Middle frontal gyrus (tissue), 1 donor: ENCODE measurements around the gene RBM14.
"Not testable (repeated sequence)": the region's sequence is repeated elsewhere in the genome, so short reads cannot be mapped to it uniquely, and the experiment has no call there.

Experiments used
- DNase-seq: peaks from one replicate; pipeline ENCODE4 v3.0.0-alpha.2; 2015; ENCODE audit warnings: low spot score; ENCODE audit errors: extremely low spot score

The RBM14 gene

GRCh38 chr11:66636411-66636810, 20.0 kb downstream of the RBM14 start:
- DNase-seq = no peak

GRCh38 chr11:66637557-66638176, 21.2 kb downstream of the RBM14 start:
- DNase-seq = no peak

- DNase-seq = peak; percentile 100
These were observed 22.0 kb downstream of the RBM14 start, which contains the start of gene RBM4 for GRCh38 chr11:66638177-66639065. Gene RBM4, plus strand, starts transcription at chr11:66638703. Its CDS starts 1,009 bp downstream, at chr11:66639712.

- DNase-seq = peak; percentile 17
These were observed 22.8 kb downstream of the RBM14 start for GRCh38 chr11:66639066-66639813.

- DNase-seq = not testable (repeated sequence)
These were observed 23.4 kb downstream of the RBM14 start for GRCh38 chr11:66639814-66640340.

- no peak for DNase-seq
These were observed 25.4 kb downstream of the RBM14 start for GRCh38 chr11:66641834-66642233.

- no peak for DNase-seq
These were observed 27.5 kb downstream of the RBM14 start for GRCh38 chr11:66643745-66644437.

GRCh38 chr11:66646828-66647227, 30.4 kb downstream of the RBM14 start:
- DNase-seq = no peak

GRCh38 chr11:66649903-66650302, 33.5 kb downstream of the RBM14 start:
- no peak for DNase-seq

GRCh38 chr11:66651016-66651415, 34.6 kb downstream of the RBM14 start:
- DNase-seq = no peak

- DNase-seq = no peak
These were observed 36.2 kb downstream of the RBM14 start for GRCh38 chr11:66652651-66653050.

GRCh38 chr11:66653123-66653522, 36.7 kb downstream of the RBM14 start:
- DNase-seq = no peak

GRCh38 chr11:66659763-66660162, 43.3 kb downstream of the RBM14 start:
- no peak for DNase-seq

GRCh38 chr11:66663741-66664296, 47.4 kb downstream of the RBM14 start:
- no peak for DNase-seq

- no peak for DNase-seq
These were observed 48.9 kb downstream of the RBM14 start for GRCh38 chr11:66665369-66665768.

- DNase-seq = no peak
These were observed 54.4 kb downstream of the RBM14 start for GRCh38 chr11:66670816-66671215.

GRCh38 chr11:66674964-66675602, 58.7 kb downstream of the RBM14 start:
- no peak for DNase-seq

GRCh38 chr11:66676282-66676919, 60.0 kb downstream of the RBM14 start:
- DNase-seq = no peak
